CD4-positive, alpha-beta T cell treated with Interleukin-15 for 4 hours (primary cell): Measurements from ENCODE around the gene C16orf74.

ENCODE experiments used
- DNase-seq: peaks from one replicate; pipeline ENCODE4 v3.0.0-alpha.2; 2020; ENCODE audit warnings: low spot score

The C16orf74 gene

DNA sequence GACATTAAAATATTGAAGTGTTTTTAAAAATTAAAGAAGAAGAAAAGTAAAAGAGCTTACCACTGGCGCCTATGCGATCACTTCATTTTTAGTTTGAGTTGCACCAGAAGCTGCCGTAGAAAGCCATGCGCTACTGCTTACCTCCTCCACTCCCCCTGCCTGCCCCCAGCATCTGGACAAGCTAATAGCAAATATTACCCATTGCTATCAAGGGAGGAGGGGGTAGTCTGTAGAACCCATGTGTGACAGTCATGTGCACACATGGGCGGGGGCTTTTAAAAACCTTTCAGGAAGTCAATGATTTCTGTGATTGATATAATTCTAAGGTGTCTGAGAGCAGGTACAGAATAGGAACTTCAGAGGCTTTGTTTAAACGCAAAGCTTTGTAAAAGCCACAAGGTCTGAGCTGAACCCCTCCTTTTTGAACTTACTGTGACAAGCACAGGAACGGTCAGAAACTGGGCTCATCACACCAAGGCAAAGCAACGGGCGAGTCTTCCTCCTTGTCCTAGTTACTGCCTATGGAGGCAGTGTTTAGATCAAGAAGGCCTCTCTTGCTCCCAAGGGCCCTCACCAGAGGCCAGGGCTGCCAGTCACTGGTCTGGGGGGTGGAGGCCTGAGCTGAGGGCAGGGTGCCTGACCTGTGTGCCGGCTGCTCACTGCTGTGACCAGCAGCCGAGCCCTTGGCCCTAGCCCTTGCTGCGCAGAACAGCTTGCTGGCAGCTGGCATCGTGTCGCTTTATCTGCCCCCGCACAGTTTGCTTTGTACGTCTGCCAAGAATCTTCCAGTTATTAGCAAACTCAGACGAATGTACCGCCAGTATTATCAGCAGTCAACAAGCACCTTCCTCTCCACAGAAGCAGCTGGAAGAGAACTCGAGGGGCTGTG lies 77.1 kb downstream of the C16orf74 start:
- no peak for DNase-seq

DNA sequence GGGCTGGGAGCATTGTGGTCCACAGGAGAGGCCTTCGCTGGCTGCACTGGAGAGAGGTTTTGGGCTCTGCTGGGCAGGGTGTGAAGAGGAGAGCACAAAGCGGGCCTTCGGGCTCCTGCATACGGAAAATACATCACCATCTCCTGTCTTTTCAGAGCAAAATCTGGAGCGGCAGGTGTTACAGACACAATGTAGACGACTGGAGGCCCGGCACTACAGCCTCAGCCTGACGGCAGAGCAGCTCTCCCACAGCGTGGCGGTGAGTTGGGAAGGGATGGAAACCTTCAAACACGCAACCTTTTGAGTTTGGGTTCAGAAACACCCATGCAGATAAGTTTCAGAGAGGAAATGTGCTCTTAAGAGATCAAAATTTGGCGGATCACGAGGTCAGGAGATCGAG lies 80.1 kb downstream of the C16orf74 start:
- DNase-seq, result no peak

- DNase-seq, result no peak
Measured at GRCh38 chr16:85668676-85669424, 82.0 kb downstream of the C16orf74 start.

DNA sequence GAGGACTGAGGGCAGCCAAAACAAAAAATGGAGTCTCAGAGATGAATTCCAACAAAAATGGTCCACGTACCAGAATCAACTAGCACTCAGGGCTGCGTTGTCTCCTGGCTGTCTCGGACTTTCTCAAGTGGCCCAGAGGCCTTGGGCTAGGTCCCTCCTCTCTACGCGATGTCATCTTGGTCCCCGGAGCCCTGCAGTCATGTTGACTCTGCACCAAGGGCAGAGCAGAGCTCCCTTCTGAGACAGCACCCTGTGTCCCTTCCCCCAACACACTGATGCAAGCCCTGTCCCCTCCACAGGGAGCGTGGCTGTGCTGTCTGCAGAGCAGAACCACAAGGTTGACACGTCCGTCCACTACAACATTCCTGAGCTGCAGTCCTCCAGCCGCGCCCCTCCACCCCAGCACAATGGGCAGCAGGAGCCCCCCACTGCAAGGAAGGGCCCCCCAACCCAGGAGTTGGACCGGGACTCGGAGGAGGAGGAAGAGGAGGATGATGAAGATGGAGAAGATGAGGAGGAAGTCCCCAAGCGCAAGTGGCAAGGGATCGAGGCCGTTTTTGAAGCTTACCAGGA lies 83.0 kb downstream of the C16orf74 start:
- DNase-seq, result no peak

DNA sequence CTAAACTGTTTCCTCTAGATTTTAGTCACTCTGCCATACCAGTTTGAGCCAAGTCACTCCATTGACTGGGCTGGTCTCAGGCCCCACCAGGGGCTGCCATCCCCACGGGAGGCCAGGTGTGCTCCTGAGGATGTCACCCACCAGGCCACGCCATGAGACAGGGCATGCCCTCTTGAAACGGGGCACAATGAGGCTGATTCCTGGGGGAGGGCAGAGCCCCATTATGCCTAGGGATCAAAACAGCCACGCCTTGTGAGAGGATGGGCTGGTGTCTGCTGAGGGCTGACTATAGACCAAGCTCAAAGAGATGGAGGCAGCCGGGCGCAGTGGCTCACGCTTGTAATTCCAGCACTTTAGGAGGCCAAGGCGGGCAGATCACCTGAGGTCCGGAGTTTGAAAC lies 83.6 kb downstream of the C16orf74 start:
- DNase-seq, result no peak

DNA sequence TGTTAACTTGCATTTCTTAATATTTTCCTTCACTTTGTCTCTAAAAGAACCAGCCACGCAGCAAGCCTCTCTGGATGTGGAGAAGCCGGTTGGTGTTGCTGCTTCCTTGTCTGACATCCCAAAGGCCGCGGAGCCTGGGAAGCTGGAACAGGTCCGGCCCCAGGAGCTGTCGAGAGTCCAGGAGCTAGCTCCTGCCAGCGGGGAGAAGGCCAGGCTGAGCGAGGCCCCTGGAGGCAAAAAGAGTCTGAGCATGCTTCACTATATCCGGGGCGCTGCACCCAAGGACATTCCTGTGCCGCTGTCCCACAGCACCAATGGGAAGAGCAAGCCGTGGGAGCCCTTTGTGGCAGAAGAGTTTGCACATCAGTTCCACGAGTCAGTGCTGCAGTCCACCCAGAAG lies 85.0 kb downstream of the C16orf74 start:
- no peak for DNase-seq

DNA sequence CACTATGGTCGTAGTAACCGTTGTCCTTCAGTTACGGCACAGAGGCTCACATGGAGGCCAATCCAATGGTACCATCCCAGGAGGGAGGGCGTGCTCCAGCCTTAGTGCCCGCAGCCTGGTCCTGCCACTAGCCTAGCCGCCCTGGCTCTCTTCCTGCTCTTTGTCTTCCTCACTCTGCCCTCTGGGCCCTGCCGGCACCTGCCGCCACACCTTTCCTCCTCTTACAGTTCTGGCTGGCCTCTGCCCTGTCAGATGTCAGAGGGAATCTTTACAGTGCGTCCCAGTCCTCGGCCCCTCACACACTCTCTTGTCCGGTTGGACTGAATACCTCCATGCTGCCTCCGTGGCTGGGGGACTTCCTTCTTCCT lies 85.5 kb downstream of the C16orf74 start:
- DNase-seq, result no peak

DNA sequence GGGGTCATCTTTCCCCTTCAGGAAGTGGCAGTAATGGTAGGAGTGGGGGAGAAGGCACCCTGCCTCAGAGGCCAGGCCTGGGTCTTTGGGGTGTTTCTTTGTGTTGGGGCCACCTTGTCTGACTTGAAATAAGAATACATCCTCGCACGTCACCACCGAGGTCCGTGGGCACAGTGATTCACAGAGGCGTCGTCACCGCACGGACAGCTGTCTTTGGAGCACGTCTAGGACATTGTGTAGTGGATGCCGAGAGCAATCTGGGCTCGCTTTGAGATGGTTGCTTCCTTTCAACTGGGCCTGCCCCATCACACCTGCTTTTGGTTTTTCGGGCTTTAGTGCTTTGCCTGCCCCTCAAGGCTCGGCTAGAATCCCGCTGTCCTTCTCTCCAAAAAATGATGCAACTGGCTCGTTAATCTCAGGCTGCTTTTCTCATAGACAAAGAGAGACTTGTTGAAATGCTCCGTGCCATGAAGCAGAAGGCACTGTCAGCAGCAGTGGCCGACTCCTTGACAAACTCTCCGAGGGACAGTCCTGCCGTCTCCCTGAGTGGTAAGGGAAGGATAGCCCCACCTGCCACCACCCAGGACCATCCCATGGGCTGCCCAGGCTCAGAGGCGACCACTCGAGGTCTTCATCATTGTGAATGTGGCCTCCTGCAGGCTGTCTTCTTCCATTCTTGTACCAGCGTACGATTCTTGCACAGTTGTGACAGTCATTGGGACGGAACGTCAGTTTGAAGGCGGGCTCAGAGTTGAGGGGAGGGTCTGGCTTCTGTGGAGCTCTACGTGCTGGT lies 86.1 kb downstream of the C16orf74 start:
- DNase-seq, result no peak

- no peak for DNase-seq
Measured at GRCh38 chr16:85663891-85664321, 87.0 kb downstream of the C16orf74 start.

GRCh38 chr16:85662976-85663830 lies 87.7 kb downstream of the C16orf74 start:
- DNase-seq, result no peak

GRCh38 chr16:85662482-85662812 lies 88.4 kb downstream of the C16orf74 start:
- DNase-seq, result no peak

DNA sequence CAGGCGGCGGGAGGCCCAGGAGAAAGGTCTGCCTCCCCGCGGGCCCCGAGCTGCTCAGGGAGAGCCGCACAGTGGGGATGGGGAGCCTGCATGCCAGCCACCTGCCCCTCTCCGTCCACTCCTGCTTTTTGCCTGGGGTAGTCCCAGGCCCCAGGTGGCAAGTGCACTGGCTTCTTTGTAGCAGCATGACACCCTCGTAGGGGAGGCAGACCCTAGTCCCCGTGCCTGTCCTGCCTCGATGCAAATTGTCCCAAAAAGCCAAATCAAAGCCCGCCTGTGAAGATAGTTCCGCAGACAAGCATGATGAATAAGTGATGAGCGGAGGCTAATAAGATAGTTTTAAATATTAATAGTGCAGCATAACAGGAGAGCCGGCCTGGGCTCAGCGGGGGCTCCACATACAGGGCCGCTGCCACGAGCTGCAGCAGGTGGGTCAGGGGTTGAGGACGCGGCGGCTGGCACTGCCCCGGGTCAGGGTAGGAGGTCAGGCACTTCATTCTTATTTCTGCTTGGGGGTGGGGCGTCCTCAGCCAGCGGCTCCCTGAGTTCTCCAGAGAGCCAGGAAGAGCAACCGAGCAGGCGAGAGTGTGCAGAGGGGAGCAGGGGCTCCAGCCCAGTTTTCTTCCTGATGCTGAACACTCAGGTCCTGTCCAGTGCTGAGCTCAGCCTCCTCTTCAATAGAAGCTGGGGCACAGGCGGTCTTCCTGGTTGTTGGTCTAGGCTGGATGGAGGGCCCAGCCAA lies 89.0 kb downstream of the C16orf74 start:
- DNase-seq, result no peak

DNA sequence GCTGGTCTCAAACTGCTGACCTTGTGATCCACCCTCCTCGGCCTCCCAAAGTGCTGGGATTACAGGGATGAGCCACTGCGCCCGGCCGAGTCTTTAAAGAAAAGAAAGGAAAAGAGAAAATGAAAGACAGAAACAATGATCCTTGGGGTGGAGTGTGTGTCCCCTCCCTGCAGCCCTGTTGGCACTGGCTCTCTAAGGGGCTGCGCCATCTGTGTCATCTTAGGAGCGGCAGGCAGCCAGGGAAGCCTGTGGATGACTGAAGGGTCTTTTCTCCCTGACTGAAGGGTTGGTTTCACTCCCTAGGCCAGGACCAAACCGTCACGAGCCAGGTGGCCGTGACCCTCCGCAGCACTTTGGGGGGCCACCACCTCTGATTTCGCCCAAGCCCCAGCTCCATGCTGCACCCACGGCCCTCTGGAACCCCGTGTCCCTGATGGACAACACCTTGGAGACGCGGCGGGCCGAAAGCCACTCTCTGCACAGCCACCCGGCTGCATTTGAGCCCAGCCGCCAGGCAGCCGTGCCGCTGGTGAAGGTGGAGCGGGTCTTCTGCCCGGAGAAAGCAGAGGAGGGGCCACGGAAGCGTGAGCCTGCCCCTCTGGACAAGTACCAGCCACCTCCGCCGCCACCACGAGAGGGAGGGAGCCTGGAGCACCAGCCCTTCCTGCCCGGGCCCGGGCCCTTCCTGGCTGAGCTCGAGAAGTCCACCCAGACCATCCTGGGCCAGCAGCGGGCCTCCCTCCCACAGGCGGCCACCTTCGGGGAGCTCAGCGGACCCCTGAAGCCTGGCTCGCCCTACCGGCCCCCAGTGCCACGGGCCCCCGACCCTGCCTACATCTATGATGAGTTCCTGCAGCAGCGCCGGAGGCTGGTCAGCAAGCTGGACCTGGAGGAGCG lies 89.8 kb downstream of the C16orf74 start:
- DNase-seq, result no peak

DNA sequence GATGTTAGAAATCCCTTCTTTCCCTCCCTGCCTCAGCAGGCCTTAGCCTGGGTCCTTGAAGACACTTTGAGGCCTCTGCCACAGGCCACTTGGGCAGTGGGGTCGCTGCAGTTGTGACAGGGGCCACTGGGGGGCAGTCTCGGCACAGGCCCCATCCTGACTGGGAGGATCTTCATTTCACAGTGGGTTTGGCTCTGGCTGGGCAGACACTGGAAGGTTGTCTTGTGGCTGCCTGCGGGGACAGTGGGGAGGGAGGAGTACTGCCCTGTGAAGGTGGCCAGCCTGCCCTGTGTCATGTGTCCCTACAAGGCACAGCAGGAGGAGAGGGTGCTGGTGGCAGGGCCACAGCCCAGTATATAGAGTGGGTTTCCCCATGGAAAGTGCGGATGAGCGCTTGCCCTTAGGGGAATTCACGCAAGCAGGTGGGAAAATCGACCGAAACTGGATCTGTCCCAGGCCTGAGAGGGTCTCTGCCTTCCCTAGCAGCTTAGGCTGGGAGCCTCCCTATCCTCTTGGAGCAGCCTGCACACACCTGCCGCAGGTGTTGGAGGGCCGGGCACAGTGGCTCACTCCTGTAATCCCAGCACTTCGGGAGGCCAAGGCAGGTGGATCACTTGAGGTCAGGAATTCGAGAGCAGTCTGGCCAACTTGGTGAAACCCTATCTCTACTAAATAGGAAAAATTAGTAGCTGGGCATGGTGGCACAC lies 90.9 kb downstream of the C16orf74 start:
- peak; percentile 51 for DNase-seq

DNA sequence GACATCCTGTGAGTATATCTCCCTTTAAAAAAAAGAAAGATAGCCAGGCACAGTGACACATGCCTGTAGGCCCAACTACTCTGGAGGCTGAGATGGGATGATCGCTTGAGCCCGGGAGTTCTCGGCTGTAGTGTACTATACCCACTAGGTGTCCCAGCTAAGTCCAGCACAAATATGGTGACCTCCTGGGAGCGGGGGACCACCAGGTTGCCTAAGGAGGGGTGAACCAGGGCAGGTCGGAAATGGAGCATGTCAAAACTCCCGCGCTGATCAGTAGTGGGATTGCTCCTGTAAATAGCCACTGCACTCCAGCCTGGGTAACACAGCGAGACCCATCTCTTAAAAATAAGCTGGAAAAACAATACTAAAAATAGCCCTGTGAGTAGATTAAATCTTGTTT lies 91.6 kb downstream of the C16orf74 start:
- DNase-seq, result no peak

- DNase-seq, result no peak
Measured at GRCh38 chr16:85658504-85659326, 92.2 kb downstream of the C16orf74 start.

- no peak for DNase-seq
Measured at GRCh38 chr16:85657996-85658395, 92.9 kb downstream of the C16orf74 start.
